Cardiac muscle cell (in vitro differentiated cells and primary cell): Measurements from ENCODE around the gene SH3RF3. TPM values are rescaled to one million over a fixed set of nuclear protein-coding genes. Genes with fewer than 3 reads are reported as not detected.

Experiments used
- DNase-seq, 2 donors: peaks; one replicate each; pipeline versions ENCODE4 v3.0.0 to v3.0.0-alpha.2; 2010 to 2017; ENCODE audit warnings: low read depth in 1 of 2, low spot score in 1 of 2
- H3K27ac ChIP-seq: fragments of 200-600 bp; sonication (generic); 2 replicates; pipeline ENCODE4 v1.5.1; 2016
- H3K27me3 ChIP-seq: fragments of 200-600 bp; sonication (generic); 2 replicates; pipeline ENCODE4 v1.6.0; 2016; ENCODE audit warnings: control low read depth
- H3K36me3 ChIP-seq: fragments of 200-600 bp; sonication (generic); 2 replicates; pipeline ENCODE4 v1.5.1; 2016; ENCODE audit warnings: control low read depth
- H3K4me1 ChIP-seq: fragments of 200-600 bp; sonication (generic); 2 replicates; pipeline ENCODE4 v1.8.1; 2017; ENCODE audit warnings: low read depth, mild to moderate bottlenecking, mixed run types
- H3K4me3 ChIP-seq: fragments of 200-600 bp; sonication (generic); 2 replicates; pipeline ENCODE4 v1.5.1; 2016; ENCODE audit warnings: mild to moderate bottlenecking
- H3K9me3 ChIP-seq: fragments of 200-600 bp; sonication (generic); 2 replicates; pipeline ENCODE4 v1.5.1; 2017; ENCODE audit warnings: low read depth, mild to moderate bottlenecking, control low read depth
- polyA plus RNA-seq: library from polyadenylated mRNA; unstranded; fragments of >200 nt; fragmentation: Nextera tagmentation; extraction: Ambion mirVana; gene quantifications from 2 replicates; pipeline ENCODE4 v1.2.1, GENCODE V29; 2016
- total RNA-seq: library from RNA; depleted of rRNA; stranded (reverse); fragments of >200 nt; gene quantifications from 2 replicates; pipeline ENCODE4 v1.2.3, GENCODE V29; 2016
- TF ChIP-seq, protein P1 (sequence below): IDR thresholded peaks from 2 replicates; pipeline ENCODE4 v1.5.1; 2012; ENCODE audit warnings: low read depth, mild to moderate bottlenecking, low read length

The SH3RF3 gene
- total and polyA plus RNA-seq, 2 experiments from 2014 or later = 1.2 to 1.7 TPM

DNA sequence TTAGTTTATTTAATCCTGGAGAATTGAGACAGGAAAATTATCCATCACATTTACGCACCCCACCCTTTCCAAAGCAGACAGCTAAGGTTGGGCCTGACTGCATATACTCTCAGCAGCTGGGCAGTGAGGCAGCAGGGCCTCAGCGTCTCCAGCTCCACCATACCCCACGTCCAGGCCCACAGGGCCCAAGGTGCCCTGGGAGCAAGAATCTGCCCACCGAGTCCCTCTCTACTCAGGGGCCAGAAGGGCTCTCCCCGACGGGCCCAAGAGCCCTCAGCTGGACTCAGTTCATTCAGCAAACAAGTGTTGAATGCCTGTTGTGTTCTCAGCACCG lies 358.5 kb downstream of the SH3RF3 start:
- no peak overlapping the region for H3K27ac ChIP-seq
- DNase-seq = no peak
- H3K4me3 ChIP-seq = no peak overlapping the region
- H3K36me3 ChIP-seq = no peaks in the 10 kb centered on the region
- TF ChIP-seq, protein P1, sequence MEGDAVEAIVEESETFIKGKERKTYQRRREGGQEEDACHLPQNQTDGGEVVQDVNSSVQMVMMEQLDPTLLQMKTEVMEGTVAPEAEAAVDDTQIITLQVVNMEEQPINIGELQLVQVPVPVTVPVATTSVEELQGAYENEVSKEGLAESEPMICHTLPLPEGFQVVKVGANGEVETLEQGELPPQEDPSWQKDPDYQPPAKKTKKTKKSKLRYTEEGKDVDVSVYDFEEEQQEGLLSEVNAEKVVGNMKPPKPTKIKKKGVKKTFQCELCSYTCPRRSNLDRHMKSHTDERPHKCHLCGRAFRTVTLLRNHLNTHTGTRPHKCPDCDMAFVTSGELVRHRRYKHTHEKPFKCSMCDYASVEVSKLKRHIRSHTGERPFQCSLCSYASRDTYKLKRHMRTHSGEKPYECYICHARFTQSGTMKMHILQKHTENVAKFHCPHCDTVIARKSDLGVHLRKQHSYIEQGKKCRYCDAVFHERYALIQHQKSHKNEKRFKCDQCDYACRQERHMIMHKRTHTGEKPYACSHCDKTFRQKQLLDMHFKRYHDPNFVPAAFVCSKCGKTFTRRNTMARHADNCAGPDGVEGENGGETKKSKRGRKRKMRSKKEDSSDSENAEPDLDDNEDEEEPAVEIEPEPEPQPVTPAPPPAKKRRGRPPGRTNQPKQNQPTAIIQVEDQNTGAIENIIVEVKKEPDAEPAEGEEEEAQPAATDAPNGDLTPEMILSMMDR = no peak
- H3K27me3 ChIP-seq = no peaks in the 10 kb centered on the region
- H3K4me1 ChIP-seq = peaks cover 8% of the 10 kb centered on the region
- no peaks in the 10 kb centered on the region for H3K9me3 ChIP-seq

DNA sequence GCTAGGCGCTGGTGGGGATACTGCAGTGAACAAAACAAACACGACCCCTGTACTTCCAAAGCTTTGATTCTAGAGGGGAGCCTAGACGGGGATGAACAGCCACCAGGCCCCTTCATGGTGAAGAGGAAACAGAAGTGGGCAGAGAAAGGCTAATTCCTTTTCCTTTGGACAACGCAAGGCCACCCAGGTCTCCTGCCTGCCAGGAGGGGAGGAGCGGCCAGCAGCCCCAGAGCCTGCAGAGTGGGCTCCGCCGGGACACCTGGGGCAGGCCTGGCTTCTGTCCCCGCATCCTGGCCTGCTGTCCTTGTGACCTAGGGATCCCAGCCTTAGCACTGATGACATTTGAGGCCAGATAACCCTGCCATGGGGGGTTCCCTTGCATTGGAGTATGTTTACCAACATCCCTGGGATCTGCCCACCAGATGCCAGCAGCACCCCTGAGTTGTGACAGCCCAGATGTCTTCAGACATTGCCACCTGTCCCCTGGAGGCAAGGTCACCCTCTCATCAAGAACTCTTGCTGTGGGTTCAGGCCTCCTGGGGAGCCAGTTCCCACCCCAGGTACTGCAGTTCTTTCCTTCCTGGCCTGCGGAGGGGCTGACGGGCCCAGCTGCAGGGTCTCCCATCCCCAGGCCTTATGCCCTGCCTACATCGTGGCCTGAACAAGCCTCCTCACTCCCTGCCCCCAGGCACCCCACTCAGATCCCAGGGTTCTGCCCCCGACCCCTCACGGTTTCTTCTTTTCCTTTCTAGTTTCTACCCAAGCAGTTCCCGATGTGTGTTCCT lies 359.1 kb downstream of the SH3RF3 start:
- no peak overlapping the region for H3K27ac ChIP-seq
- no peak overlapping the region for H3K4me3 ChIP-seq
- H3K4me1 ChIP-seq = peaks cover 4% of the 10 kb centered on the region
- no peaks in the 10 kb centered on the region for H3K36me3 ChIP-seq
- no peak for DNase-seq
- no peaks in the 10 kb centered on the region for H3K9me3 ChIP-seq
- H3K27me3 ChIP-seq = no peaks in the 10 kb centered on the region
- TF ChIP-seq, protein P1 = no peak

GRCh38 chr2:109489296-109489695 lies 360.3 kb downstream of the SH3RF3 start:
- no peaks in the 10 kb centered on the region for H3K9me3 ChIP-seq
- no peaks in the 10 kb centered on the region for H3K4me1 ChIP-seq
- no peak overlapping the region for H3K27ac ChIP-seq
- TF ChIP-seq, protein P1 = no peak
- no peaks in the 10 kb centered on the region for H3K27me3 ChIP-seq
- H3K4me3 ChIP-seq = no peak overlapping the region
- DNase-seq = no peak
- no peaks in the 10 kb centered on the region for H3K36me3 ChIP-seq

GRCh38 chr2:109493176-109493935 lies 364.4 kb downstream of the SH3RF3 start:
- DNase-seq = no peak
- Histone ChIP-seq H3K27me3 (no peaks in the 10 kb centered on the region), H3K27ac (no peak overlapping the region), H3K36me3 (no peaks in the 10 kb centered on the region), H3K4me1 (no peaks in the 10 kb centered on the region), H3K9me3 (no peaks in the 10 kb centered on the region), H3K4me3 (no peak overlapping the region)
- TF ChIP-seq, protein P1 = no peak

DNA sequence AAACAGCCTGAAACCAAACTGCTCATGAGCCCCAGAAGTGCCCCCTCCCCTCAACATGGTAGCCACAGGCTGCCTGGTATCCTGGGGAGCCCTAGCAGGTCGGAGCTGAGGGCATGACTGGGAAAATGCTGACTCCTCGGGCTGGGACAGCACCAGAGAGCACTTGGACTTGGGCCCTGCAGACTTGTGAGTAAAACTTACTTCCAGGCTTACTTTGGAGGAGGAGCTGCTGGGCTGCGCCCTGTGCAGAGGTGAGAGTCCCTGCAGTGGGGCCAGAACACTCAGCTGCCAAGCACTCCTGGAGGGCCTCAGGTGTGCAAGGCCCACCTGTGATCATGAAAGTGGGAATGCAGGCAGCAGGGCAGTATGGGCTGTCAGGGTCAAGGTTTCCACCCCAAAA lies 365.3 kb downstream of the SH3RF3 start:
- no peaks in the 10 kb centered on the region for H3K4me1 ChIP-seq

More for the DNA sequence above, 365.3 kb downstream of the SH3RF3 start:
- TF ChIP-seq, protein P1 = no peak
- no peak for DNase-seq
- Histone ChIP-seq H3K36me3 (no peaks in the 10 kb centered on the region), H3K27me3 (no peaks in the 10 kb centered on the region), H3K9me3 (no peaks in the 10 kb centered on the region), H3K4me3 (no peak overlapping the region), H3K27ac (no peak overlapping the region)
